GM18520 (cell line): ENCODE data around the gene PLP1.

Source experiments
- ATAC-seq: cut with Tn5 transposase; IDR thresholded peaks from one replicate; pipeline ENCODE4 v1.9.1; 2021; ENCODE audit not compliant: unreplicated experiment

The PLP1 gene

DNA sequence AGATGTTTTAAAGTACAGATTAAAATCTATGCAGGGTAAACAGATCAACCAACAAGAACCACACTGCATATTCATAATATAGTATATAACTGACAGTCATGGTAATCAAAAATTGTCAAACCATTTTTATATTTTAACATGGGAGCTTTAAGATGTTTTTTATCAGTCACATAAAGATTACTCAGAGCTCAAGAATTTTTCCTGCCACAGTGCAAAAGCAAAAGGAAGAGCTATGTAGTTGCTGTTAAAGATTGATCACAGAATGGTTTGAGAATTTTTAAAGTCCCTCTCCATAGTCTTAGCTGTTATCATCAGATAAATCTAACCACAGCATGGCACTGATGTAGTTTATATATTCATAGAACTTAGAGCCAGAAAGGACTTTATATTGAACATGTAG is 47.0 kb downstream of the PLP1 start:
- ATAC-seq, result no peak

DNA sequence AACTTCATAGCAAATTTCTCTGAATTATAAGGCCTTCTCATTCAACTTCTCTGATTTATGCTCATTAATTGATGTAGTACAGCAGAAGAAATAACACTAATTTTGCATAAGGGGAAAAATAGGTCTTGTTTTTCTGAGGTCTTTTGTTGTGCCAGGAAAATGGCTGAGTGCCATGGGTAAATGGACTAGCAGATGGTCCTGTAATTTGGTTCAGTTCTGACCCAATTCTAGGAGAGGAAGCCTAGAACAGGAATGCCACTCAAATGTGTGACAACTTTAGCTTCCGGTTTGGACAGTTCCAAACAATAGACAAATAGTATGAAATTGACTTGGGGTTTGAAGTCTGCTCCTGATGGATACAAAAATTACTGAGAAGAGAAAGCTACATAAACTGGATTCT is 49.2 kb downstream of the PLP1 start:
- ATAC-seq, result no peak

DNA sequence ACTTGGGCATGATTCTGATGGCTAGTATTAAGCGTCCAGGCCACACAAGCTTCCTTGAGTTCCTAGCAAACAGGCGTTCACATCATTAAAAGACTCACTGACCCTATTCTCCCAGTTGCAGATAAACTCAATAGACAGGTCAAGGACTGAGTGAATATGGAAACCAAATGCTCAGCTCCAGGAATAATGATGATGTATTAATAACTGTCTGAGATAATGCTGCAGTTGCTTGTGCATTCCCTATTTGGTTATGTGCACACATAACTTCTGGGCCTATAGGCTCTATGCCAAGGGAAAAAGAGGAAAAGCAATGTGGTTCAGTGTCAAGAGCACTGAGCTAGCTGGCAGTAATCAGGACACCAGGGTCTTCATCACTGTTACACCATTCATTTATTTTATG is 51.9 kb downstream of the PLP1 start:
- ATAC-seq, result no peak

DNA sequence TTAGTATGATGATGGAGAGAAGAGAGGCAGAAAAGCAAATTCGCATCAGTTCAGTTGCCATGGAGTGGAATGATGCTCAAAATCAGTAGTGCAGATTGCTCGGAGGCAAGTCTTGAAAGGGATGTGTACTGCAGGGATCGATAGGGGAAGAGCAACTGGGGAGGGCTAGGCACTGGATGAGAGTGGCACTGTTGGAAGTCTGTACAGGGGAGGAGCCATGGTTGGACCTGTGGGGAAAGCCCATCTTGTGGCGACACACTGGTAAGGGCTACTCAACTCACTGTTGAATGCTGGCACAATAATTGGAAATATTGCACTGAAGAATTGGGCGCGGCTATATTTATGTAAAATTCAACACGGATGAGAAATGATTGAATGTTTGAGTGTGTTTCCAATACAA is 54.2 kb downstream of the PLP1 start:
- ATAC-seq, result no peak

DNA sequence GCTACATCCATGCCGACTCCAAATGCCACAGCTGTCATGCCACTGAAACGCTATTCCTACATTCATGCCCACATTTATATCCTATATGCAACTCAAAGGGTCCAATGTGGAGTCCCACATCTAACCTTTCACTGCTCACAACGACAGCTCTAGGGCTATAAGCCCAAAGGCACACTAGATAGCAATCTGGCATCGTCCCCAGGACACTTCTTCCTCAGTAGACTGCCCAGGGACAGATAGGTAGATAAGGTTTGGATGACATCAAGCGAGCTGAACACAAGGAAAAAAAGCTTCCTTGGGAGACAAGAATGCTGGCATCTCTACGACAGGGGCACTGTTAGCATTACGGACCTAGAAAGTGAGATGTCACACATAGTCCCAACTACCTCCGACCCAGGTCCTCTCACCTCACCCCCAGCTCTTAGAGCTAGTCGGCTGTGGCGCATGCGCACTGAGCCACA is 54.7 kb downstream of the PLP1 start:
- ATAC-seq, result no peak

DNA sequence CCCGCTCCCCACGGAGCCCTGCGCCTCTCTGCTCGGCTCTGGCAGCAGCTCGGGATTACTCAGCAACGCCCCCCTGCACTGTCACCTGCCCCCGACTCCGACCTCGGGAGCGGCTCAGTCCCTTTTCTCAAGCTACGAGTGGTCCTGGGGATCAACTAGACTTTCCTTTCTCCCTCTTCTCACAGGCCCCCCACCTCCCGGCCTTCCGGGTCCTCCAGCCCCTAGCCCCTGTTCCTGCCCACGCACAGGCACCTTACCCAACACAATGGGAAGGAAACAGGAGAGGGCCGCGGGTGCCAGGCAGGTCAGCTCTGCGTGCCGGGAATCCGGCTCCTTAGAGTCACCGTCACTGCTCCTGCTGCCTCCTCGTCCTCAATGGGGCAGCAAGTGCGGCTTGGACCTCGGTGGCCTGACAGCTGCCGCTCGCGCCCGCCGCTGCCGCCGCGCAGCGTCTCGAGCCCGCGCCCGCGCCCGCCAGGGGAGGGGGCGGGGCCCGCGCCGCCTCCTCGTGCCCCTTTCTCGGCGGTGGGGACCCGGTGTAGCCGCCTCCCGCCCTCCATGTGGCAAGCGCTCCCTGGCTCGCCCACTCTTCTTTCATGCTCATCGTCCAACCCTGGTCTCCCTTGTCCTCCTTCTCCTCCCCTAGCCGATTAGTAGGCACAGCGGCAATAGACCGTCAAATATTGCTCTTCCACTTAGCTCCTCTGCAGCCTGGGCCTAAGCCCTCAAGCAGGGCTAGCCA is 55.3 kb downstream of the PLP1 start, which contains the start of gene RAB9B:
RAB9B (minus strand) TSS at position 455 of the 742 bp plus-strand sequence. CDS start 6,473 bp downstream, outside the sequence.
- peak; percentile 76 for ATAC-seq

DNA sequence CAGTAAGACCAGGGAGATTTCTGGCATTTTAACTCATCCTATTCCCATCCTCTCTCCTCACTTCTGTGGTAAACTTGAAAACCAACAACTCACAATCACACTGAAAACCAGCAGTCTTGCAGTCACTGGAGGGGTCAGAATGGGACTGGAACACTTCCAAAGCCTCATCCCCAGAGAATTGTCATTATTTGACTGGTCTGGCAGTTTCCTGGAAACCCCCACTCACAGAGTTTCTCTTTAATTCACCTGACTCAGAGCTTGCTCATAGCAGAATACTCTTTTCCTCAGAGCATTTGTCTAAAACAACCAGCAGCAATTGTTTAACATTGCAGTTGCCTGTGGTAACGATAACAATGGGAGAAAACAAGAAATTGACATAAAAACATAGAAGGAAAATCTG is 62.8 kb downstream of the PLP1 start:
- ATAC-seq, result no peak
